ENCODE measurements around the gene MARVELD1.
"Not testable (repeated sequence)": the region's sequence is repeated elsewhere in the genome, so short reads cannot be mapped to it uniquely, and the experiment has no call there.

Gene MARVELD1

DNA sequence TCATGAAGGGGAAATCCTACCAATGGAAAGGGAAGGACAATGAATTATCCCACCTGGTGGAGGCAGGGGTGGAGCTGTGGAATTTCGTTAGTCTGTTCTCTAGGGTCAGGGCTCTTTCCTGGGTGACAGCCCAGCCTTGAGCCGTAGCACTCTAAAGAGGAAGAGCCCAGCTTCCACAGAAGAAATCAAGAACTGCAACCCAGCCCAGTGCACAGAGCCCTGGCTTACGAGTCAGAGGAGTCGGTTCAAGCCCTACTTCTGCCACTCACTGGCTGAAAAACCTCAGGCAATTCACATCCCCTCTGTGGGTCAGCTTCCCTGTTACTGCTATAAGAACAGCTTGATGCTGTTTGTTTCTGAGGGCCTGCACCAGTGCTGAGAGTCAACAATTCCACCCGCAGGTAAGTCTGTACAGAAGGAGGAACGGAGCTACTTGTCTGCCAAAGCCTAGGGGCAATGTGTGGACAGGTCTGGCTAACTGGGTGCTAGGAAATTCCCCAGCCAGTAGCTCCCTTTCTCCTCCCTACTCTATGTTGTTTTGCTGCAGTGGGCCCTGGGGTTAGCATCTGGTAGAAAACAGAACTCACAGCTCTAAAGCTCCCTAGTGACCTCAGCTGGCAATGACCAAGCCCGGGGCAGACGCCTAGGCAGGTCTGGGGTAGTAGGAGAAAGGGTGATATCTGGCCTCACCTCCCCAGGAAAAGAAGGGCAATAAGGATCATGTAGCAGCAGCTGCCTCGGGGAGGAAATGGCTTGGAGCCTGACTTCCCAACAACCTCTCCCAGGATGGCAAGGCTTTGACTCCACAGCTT, 29.8 kb upstream of the MARVELD1 start:
- peak overlapping the region; percentile 90 for H3K27ac ChIP-seq (ENCODE audit: low read length)
- H3K36me3 ChIP-seq (ENCODE audit: control insufficient read depth in 1 of 2, insufficient read depth in 2 of 2, low read length in 2 of 2) = peaks cover 0 to 17% of the 10 kb centered on the region in 2 donors
- H3K4me1 ChIP-seq (ENCODE audit: control insufficient read depth in 1 of 2, insufficient read depth in 2 of 2, low read length in 2 of 2) = peaks cover 14 to 33% of the 10 kb centered on the region in 2 donors
- H3K27me3 ChIP-seq (ENCODE audit: low read depth, low read length) = no peaks in the 10 kb centered on the region
- no peaks in the 10 kb centered on the region for H3K9me3 ChIP-seq (ENCODE audit: control insufficient read depth in 1 of 2, low read length in 2 of 2)
- peak overlapping the region in 1 of 2 donors; percentile 45 for H3K4me3 ChIP-seq (ENCODE audit: low read depth in 1 of 2, low read length in 2 of 2)

DNA sequence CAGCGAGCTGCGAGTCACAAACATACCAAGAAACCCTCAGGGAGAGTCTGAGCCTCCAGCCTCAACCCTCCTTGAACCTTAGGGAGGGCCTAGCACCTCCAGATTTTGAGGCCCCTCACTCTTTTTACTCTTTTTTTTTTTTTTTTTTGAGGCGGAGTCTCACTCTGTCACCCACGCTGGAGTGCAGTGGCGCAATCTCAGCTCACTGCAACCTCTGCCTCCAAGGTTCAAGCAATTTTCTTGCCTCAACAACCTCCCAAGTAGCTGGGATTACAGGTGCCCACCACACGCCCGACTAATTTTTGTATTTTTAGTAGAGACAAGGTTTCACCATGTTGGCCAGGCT, 29.2 kb upstream of the MARVELD1 start:
- Histone ChIP-seq H3K27ac (ENCODE audit: low read length) (peak overlapping the region; percentile 90), H3K4me1 (ENCODE audit: control insufficient read depth in 1 of 2, insufficient read depth in 2 of 2, low read length in 2 of 2) (peaks cover 14 to 34% of the 10 kb centered on the region in 2 donors)

DNA sequence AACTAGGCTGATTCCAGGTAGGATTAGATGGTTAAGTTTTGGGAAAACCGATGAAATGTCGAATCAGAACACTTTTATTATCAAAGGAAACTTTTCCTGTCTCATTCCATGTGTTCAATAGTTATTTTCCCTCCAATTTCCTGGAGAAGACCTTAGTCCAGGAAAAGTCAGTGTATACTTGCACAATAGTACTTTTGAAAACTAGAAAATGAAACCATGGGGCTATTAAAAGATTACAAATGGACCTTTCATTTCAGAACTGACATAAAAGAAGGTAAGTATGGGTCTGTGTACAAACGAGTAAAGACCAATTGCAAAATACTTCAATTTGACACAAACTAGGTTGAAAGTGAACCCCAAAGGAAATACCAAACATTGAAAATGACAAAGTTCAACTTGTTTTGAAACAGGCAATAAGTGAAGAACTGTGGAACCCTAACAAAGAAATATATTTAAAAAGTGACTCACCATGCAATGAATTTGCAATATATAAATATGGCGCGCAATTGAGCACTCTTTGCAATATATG, 28.6 kb upstream of the MARVELD1 start:
- peak overlapping the region; percentile 66 to 81 for H3K4me3 ChIP-seq (ENCODE audit: low read depth in 1 of 2, low read length in 2 of 2)
- peaks cover 0 to 11% of the 10 kb centered on the region in 2 donors for H3K36me3 ChIP-seq (ENCODE audit: control insufficient read depth in 1 of 2, insufficient read depth in 2 of 2, low read length in 2 of 2)
- H3K27ac ChIP-seq (ENCODE audit: low read length) = peak overlapping the region; percentile 90
- no peaks in the 10 kb centered on the region for H3K27me3 ChIP-seq (ENCODE audit: low read depth, low read length)
- peaks cover 14 to 34% of the 10 kb centered on the region in 2 donors for H3K4me1 ChIP-seq (ENCODE audit: control insufficient read depth in 1 of 2, insufficient read depth in 2 of 2, low read length in 2 of 2)
- H3K9me3 ChIP-seq (ENCODE audit: control insufficient read depth in 1 of 2, low read length in 2 of 2) = no peaks in the 10 kb centered on the region

More for the DNA sequence above, 29.2 kb upstream of the MARVELD1 start:
- not testable (repeated sequence) for H3K9me3 ChIP-seq (ENCODE audit: control insufficient read depth in 1 of 2, low read length in 2 of 2); H3K27me3 ChIP-seq (ENCODE audit: low read depth, low read length)
- Histone ChIP-seq H3K4me3 (ENCODE audit: low read depth in 1 of 2, low read length in 2 of 2) (peak overlapping the region in 1 of 2 donors; percentile 16), H3K36me3 (ENCODE audit: control insufficient read depth in 1 of 2, insufficient read depth in 2 of 2, low read length in 2 of 2) (peaks cover 0 to 15% of the 10 kb centered on the region in 2 donors)

DNA sequence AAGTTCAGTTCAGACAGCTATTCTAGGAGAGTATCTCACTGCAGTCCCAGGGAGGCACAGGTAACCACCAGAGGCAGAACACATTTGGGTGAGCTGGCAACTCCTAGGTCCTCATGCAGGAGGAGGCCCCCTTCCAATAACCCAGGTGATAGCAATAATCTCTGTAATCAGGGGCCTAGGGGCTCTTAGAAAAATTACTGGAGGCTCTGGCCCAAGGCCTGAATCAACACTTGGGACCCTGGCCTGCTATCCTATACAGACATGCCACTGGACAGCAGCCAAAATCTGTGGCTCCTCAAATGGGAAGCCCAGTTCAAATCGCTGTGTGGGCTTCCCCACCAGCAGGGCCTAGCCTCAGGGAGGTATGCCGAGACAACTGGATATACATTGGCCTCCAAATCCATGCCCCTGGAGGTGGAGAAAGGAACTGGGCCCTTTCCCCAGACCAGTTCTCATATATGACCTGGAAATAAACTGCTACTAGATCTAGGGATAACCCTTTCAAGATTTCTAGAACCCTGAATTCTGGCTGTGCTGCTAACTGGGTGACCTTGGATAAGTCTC, 28.1 kb upstream of the MARVELD1 start:
- Histone ChIP-seq H3K36me3 (ENCODE audit: control insufficient read depth in 1 of 2, insufficient read depth in 2 of 2, low read length in 2 of 2) (peaks cover 0 to 11% of the 10 kb centered on the region in 2 donors), H3K27ac (ENCODE audit: low read length) (peak overlapping the region; percentile 90), H3K4me3 (ENCODE audit: low read depth in 1 of 2, low read length in 2 of 2) (peak overlapping the region; percentile 66 to 81), H3K9me3 (ENCODE audit: control insufficient read depth in 1 of 2, low read length in 2 of 2) (no peaks in the 10 kb centered on the region), H3K27me3 (ENCODE audit: low read depth, low read length) (no peaks in the 10 kb centered on the region), H3K4me1 (ENCODE audit: control insufficient read depth in 1 of 2, insufficient read depth in 2 of 2, low read length in 2 of 2) (peaks cover 14 to 34% of the 10 kb centered on the region in 2 donors)

DNA sequence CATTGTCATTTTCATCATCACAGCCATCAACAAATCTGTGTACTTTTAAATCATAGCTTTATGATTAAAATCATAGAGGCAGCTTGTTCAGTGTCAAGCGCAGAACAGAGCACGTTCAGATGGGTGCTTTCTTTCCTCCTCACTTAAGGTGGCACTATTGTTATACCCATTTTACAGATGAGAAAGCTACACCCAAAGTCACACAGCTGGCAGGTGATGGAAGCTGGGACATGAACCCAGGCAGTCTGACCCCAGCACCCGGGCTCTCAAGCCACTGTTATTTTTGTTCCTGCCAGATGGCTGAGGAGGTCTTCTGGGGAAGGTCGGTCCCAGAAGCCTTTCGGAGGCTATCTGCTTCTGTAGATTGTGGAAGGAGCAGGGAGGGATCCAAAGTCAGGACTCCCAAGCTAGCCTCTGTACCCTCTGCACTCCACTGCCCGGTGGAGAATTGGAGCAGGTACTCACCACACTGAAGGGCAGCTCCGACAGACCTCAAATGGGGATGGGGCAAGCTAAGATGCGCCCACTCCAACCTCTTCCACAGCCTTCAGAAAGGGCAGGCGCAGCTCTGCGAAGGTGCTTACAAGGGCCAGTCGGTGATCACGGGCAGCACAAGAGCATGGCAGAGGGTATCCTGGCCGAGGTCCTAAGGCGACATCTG, 27.1 kb upstream of the MARVELD1 start:
- no peaks in the 10 kb centered on the region for H3K27me3 ChIP-seq (ENCODE audit: low read depth, low read length)
- peak overlapping the region; percentile 66 to 81 for H3K4me3 ChIP-seq (ENCODE audit: low read depth in 1 of 2, low read length in 2 of 2)
- no peaks in the 10 kb centered on the region for H3K9me3 ChIP-seq (ENCODE audit: control insufficient read depth in 1 of 2, low read length in 2 of 2)
- H3K4me1 ChIP-seq (ENCODE audit: control insufficient read depth in 1 of 2, insufficient read depth in 2 of 2, low read length in 2 of 2) = peaks cover 14 to 34% of the 10 kb centered on the region in 2 donors
- H3K27ac ChIP-seq (ENCODE audit: low read length) = peak overlapping the region; percentile 90
- peaks cover 0 to 11% of the 10 kb centered on the region in 2 donors for H3K36me3 ChIP-seq (ENCODE audit: control insufficient read depth in 1 of 2, insufficient read depth in 2 of 2, low read length in 2 of 2)

DNA sequence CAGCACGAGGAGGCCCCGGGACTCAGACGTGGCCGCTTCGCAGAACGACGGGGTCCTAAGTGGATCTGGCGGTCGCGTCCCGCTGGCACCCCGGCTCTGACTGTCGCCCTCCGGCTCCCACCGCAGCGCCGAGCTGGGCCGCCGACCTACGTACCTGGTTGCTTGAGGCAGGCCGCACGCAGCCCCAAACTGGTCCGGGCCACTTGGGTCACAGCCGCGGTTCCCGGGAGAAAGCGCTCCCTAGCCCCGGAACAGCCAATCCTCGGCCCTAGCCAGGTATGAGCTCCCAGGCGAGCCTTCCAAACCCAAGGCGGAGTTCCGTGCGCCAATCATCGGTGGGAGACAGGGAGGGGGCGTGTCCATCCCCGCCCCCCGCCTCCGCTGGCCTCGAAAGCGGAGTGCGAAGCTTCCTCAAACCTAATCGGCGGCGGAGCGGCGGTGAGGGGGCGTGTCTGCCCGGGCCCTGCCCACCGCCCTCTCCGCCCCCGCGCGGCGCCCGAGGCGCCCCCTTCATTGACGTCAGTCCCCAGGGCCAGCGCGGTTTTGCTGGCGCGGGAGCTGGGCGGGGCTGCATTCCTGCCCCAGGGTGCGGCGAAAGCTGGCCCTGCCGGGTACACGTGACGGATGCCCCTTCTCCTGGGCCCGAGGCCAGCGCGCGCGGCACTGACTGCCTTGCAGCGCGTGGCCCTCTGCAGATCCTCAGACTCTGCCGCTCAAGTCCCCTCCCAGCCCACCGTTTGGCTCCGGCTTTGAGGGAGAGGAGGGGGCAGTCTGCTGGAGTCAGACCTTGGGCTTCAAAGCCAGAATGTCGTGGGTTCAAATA, 26.4 kb upstream of the MARVELD1 start, which contains the start of gene AVPI1:
Gene AVPI1 (minus strand): TSS at position 280 of the 823 bp plus-strand sequence. CDS start 7,336 bp downstream, outside the sequence.
- H3K27me3 ChIP-seq (ENCODE audit: low read depth, low read length) = no peaks in the 10 kb centered on the region
- H3K4me3 ChIP-seq (ENCODE audit: low read depth in 1 of 2, low read length in 2 of 2) = peak within 1 kb of the TSS; percentile 66 to 81
- H3K4me1 ChIP-seq (ENCODE audit: control insufficient read depth in 1 of 2, insufficient read depth in 2 of 2, low read length in 2 of 2) = peaks cover 14 to 34% of the 10 kb centered on the region in 2 donors
- peak within 1 kb of the TSS; percentile 90 for H3K27ac ChIP-seq (ENCODE audit: low read length)
- peaks cover 0 to 11% of the 10 kb centered on the region in 2 donors for H3K36me3 ChIP-seq (ENCODE audit: control insufficient read depth in 1 of 2, insufficient read depth in 2 of 2, low read length in 2 of 2)
- no peaks in the 10 kb centered on the region for H3K9me3 ChIP-seq (ENCODE audit: control insufficient read depth in 1 of 2, low read length in 2 of 2)

DNA sequence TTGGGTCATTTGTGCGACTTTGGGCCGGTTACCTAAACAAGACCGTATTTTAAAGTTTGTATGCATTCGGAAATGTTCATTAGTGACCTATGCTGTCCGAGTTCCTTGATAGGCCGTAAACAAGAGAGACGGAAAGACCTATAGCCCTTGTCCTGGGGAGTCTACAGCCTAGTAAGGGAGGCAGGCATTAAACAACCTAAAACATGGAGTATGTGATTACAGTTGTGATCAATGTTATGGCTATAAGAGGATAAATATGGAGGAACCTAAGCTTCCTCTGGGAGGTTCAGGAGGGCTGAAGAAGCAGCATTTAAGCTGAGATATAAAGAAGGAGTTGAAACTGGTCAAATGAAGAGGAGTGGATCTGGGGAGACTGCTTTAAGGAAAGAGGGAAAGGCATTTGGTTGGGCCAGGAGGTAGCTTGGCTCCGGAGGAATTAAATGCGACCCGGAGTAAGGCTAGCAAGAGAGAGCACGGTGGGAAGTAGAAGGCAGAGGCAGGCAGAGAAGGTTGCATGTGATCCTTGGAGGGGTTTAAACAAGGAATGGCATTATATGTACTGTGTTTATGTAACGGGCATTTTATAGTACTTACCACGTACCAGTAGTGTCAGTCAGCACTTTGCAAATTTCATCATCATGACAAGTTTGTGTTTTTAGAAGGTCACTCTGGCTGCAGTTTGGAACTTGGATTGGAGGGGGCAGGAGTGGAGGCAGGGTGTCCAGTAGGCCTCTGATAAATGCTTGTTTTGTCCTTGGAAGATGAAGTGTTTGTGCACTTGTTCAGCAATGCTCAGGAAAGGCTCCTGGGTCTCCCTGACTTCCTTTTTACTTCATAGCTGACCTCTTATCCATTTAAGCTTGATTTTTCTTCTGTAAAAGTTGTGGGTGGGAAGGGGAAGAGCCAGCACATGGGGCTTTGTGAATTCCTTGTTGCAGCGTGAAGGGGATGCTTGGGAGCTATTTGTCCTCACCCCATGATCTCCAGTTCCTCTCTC, 25.4 kb upstream of the MARVELD1 start:
- Histone ChIP-seq H3K4me1 (ENCODE audit: control insufficient read depth in 1 of 2, insufficient read depth in 2 of 2, low read length in 2 of 2) (peaks cover 14 to 34% of the 10 kb centered on the region in 2 donors), H3K4me3 (ENCODE audit: low read depth in 1 of 2, low read length in 2 of 2) (peak overlapping the region; percentile 59 to 81), H3K36me3 (ENCODE audit: control insufficient read depth in 1 of 2, insufficient read depth in 2 of 2, low read length in 2 of 2) (peaks cover 0 to 11% of the 10 kb centered on the region in 2 donors), H3K27me3 (ENCODE audit: low read depth, low read length) (no peaks in the 10 kb centered on the region), H3K27ac (ENCODE audit: low read length) (peak overlapping the region; percentile 89), H3K9me3 (ENCODE audit: control insufficient read depth in 1 of 2, low read length in 2 of 2) (no peaks in the 10 kb centered on the region)

DNA sequence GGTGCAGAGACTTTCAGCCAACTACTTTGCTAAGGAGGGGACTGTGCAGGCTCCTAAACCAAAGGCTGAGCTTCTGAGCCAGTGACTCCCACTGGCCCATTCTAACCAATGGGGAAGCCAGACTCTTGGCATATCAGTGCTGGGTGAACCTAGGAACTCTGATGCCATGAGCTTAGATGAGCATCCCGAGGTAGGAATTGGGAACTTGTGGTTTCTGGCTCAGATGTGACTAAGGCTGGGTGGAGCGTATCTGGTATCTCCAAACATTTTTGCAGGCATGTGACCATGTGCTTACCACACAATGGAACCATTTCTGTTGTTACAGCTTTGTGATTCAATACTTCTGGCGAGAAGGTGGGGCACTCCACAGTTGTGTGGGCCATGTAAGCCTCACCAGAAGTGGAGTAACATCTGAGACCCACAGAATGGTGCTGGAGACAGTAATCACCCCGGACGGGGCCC, 23.9 kb upstream of the MARVELD1 start:
- no peak overlapping the region for H3K4me3 ChIP-seq (ENCODE audit: low read depth in 1 of 2, low read length in 2 of 2)
- H3K27ac ChIP-seq (ENCODE audit: low read length) = no peak overlapping the region
- H3K27me3 ChIP-seq (ENCODE audit: low read depth, low read length) = no peaks in the 10 kb centered on the region
- H3K4me1 ChIP-seq (ENCODE audit: control insufficient read depth in 1 of 2, insufficient read depth in 2 of 2, low read length in 2 of 2) = peaks cover 14 to 28% of the 10 kb centered on the region in 2 donors
- H3K36me3 ChIP-seq (ENCODE audit: control insufficient read depth in 1 of 2, insufficient read depth in 2 of 2, low read length in 2 of 2) = peaks cover 0 to 11% of the 10 kb centered on the region in 2 donors
- peaks cover 0 to 2% of the 10 kb centered on the region in 2 donors for H3K9me3 ChIP-seq (ENCODE audit: control insufficient read depth in 1 of 2, low read length in 2 of 2)

DNA sequence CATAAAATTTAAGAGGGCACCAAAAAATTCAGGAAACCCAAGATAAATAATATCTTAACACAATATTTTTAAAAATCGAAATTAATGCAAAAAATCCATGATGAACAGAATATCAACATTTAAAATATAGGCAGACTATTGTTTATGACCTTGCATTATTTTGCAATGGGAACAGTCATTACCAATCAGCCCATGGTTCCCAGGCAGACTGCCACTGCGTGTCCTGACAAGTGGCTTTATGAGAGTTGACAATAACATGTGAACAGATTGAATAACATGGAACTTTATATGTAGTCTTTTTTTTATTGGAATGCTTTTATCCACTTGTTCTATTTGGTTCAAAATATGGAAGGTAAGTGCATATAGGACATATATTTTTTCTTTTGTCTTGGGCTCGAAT, 23.4 kb upstream of the MARVELD1 start:
- peaks cover 0 to 11% of the 10 kb centered on the region in 2 donors for H3K36me3 ChIP-seq (ENCODE audit: control insufficient read depth in 1 of 2, insufficient read depth in 2 of 2, low read length in 2 of 2)
- H3K4me3 ChIP-seq (ENCODE audit: low read depth in 1 of 2, low read length in 2 of 2) = no peak overlapping the region
- peaks cover 14 to 28% of the 10 kb centered on the region in 2 donors for H3K4me1 ChIP-seq (ENCODE audit: control insufficient read depth in 1 of 2, insufficient read depth in 2 of 2, low read length in 2 of 2)
- no peaks in the 10 kb centered on the region for H3K27me3 ChIP-seq (ENCODE audit: low read depth, low read length)
- H3K9me3 ChIP-seq (ENCODE audit: control insufficient read depth in 1 of 2, low read length in 2 of 2) = peaks cover 0 to 2% of the 10 kb centered on the region in 2 donors
- no peak overlapping the region for H3K27ac ChIP-seq (ENCODE audit: low read length)
